Ishikawa (cell line): ENCODE data around the gene SLC45A3.

ENCODE experiments used
- CEBPB ChIP-seq: IDR thresholded peaks from 2 replicates; pipeline ENCODE4 v1.6.1; 2012
- EP300 ChIP-seq: IDR thresholded peaks from 2 replicates; pipeline ENCODE4 v1.6.1; 2012; ENCODE audit warnings: borderline replicate concordance
- FOXM1 ChIP-seq: IDR thresholded peaks from 2 replicates; pipeline ENCODE4 v1.6.1; 2012; ENCODE audit warnings: low read depth, borderline replicate concordance
- RAD21 ChIP-seq: IDR thresholded peaks from 2 replicates; pipeline ENCODE4 v1.6.1; 2012; ENCODE audit warnings: low read depth
- TAF1 ChIP-seq: IDR thresholded peaks from 2 replicates; pipeline ENCODE4 v1.6.1; 2012; ENCODE audit warnings: low read depth, mild to moderate bottlenecking
- YY1 ChIP-seq: IDR thresholded peaks from 2 replicates; pipeline ENCODE4 v1.6.1; 2012; ENCODE audit warnings: low read depth
- TF ChIP-seq, protein P1 (sequence below): IDR thresholded peaks from 2 replicates; pipeline ENCODE4 v1.6.1; 2012; ENCODE audit warnings: low read depth, mild to moderate bottlenecking
- TF ChIP-seq, protein P2 (sequence below): IDR thresholded peaks from 2 replicates; pipeline ENCODE4 v1.6.1; 2012

DNA sequence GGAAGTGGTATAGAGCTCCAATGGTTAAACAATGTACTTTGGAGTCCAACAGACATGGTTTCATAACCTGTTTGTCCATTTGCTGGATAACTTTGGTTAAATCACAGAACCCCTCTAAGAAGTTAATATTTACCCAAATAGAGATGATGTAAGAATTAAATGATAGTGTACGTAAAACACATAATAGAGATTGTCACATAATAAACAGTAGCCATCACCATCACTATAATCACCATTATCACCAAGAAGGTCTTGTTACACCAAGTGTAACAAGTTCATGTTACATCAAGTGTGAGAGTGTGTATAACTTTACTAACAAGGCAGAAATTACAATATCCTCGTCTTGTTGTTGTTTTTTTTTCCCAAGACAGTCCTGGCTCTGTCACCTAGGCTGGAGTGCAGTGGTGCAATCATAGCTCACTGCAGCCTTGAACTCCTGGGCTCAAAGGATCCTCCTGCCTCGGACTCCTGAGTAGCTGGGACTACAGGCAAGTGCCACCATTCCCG lies 46.4 kb upstream of the SLC45A3 start:
- TF ChIP-seq TAF1 = no peak
- TF ChIP-seq CEBPB = no peak
- TF ChIP-seq, protein P1, sequence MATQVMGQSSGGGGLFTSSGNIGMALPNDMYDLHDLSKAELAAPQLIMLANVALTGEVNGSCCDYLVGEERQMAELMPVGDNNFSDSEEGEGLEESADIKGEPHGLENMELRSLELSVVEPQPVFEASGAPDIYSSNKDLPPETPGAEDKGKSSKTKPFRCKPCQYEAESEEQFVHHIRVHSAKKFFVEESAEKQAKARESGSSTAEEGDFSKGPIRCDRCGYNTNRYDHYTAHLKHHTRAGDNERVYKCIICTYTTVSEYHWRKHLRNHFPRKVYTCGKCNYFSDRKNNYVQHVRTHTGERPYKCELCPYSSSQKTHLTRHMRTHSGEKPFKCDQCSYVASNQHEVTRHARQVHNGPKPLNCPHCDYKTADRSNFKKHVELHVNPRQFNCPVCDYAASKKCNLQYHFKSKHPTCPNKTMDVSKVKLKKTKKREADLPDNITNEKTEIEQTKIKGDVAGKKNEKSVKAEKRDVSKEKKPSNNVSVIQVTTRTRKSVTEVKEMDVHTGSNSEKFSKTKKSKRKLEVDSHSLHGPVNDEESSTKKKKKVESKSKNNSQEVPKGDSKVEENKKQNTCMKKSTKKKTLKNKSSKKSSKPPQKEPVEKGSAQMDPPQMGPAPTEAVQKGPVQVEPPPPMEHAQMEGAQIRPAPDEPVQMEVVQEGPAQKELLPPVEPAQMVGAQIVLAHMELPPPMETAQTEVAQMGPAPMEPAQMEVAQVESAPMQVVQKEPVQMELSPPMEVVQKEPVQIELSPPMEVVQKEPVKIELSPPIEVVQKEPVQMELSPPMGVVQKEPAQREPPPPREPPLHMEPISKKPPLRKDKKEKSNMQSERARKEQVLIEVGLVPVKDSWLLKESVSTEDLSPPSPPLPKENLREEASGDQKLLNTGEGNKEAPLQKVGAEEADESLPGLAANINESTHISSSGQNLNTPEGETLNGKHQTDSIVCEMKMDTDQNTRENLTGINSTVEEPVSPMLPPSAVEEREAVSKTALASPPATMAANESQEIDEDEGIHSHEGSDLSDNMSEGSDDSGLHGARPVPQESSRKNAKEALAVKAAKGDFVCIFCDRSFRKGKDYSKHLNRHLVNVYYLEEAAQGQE = no peak
- TF ChIP-seq RAD21 = no peak
- TF ChIP-seq, protein P2, sequence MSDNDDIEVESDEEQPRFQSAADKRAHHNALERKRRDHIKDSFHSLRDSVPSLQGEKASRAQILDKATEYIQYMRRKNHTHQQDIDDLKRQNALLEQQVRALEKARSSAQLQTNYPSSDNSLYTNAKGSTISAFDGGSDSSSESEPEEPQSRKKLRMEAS = no peak
- no peak for TF ChIP-seq FOXM1
- TF ChIP-seq YY1 = no peak
- TF ChIP-seq EP300 = no peak
